ENCODE measurements around the gene FBXL4. TPM values are rescaled to one million over a fixed set of nuclear protein-coding genes. Genes with fewer than 3 reads are reported as not detected.

The FBXL4 gene
- total and polyA plus RNA-seq, 10 of the 15 experiments (the other 5 are each of a cell fraction or from before 2014, with no cell fraction given), result 2.9 to 16.9 (median 7.2) TPM

DNA sequence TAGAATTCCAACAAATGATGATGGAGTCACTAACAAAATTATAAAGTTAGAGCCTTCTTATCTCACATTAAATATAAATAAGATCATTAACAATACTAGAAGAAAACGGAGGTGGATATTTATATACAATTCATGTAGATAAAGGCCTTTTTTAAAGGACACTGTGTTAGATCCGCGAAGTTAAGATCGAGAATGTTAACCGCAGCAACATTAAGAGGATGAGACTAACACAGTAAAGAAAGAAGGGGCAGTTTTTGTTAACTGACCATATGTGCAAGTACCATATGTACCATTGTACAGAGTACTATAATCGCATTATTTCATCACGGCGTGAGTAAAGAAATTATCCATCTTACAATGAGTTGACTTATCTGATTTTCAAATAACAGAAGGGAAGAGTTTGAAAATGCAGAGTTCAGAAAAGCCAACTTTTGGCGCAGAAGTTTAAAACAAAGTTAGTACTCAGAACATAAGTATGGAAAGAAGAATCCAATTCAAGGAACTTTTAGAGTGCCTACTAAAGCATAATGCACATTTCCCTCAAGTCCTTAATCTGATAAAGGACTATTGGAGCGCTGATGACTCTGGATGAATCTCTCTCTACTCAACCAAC is 1.4 kb downstream of the FBXL4 start (continued):
- TF ChIP-seq, protein P1, sequence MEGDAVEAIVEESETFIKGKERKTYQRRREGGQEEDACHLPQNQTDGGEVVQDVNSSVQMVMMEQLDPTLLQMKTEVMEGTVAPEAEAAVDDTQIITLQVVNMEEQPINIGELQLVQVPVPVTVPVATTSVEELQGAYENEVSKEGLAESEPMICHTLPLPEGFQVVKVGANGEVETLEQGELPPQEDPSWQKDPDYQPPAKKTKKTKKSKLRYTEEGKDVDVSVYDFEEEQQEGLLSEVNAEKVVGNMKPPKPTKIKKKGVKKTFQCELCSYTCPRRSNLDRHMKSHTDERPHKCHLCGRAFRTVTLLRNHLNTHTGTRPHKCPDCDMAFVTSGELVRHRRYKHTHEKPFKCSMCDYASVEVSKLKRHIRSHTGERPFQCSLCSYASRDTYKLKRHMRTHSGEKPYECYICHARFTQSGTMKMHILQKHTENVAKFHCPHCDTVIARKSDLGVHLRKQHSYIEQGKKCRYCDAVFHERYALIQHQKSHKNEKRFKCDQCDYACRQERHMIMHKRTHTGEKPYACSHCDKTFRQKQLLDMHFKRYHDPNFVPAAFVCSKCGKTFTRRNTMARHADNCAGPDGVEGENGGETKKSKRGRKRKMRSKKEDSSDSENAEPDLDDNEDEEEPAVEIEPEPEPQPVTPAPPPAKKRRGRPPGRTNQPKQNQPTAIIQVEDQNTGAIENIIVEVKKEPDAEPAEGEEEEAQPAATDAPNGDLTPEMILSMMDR (IDR thresholded peaks at IDR 0.05 in 2 of 3, conservative IDR thresholded peaks at IDR 0.05 in 1 of 3; ENCODE audit: control insufficient read depth in 2 of 3, extremely low read depth in 1 of 3, insufficient read depth in 1 of 3, low read depth in 3 of 3, low read length in 3 of 3), result no peak
- TF ChIP-seq MLLT1 (IDR thresholded peaks at IDR 0.05), result peak; percentile 85
- TF ChIP-seq RELB (IDR thresholded peaks at IDR 0.05; ENCODE audit: low read depth), result no peak
- TF ChIP-seq ZNF217 (IDR thresholded peaks at IDR 0.05), result no peak
- TF ChIP-seq E2F4 (IDR thresholded peaks at IDR 0.05; ENCODE audit: low read depth, low read length), result no peak
- TF ChIP-seq WRNIP1 (IDR thresholded peaks at IDR 0.05; ENCODE audit: borderline replicate concordance, low read depth, low read length), result no peak
- TF ChIP-seq SREBF2 (IDR thresholded peaks at IDR 0.05; ENCODE audit: low read length), result no peak
